H1 (cell line): ENCODE data around the gene CKB. TPM values are rescaled to one million over a fixed set of nuclear protein-coding genes. Genes with fewer than 3 reads are reported as not detected.

ENCODE experiments used
- CTCF ChIA-PET: fragments of 300-600 bp; sonication (Branson Sonifier 250); formaldehyde crosslinking; loops from one replicate; lab custom pipeline; 2021; ENCODE audit not compliant: partially characterized antibody; lab: Charles Lee
- POLR2A ChIA-PET: fragments of 300-600 bp; sonication (Branson Sonifier 250); formaldehyde crosslinking; loops from one replicate; lab custom pipeline; 2021; ENCODE audit warnings: inconsistent platforms; ENCODE audit not compliant: partially characterized antibody; lab: Charles Lee
- DNase-seq, 2 experiments: peaks; one replicate each; pipeline versions ENCODE4 v3.0.0 to v3.0.0-alpha.2; 2010 to 2022; ENCODE audit warnings: low spot score in 2 of 2, low read depth in 1 of 2, mixed read lengths in 1 of 2
- FAIRE-seq: peaks from 2 replicates; lab custom pipeline; 2011; peaks lifted over from hg19 to GRCh38; lab: Jason Lieb, UNC
- H2AFZ ChIP-seq: 2 replicates; pipeline ENCODE4 v1.8.1; 2012; ENCODE audit warnings: low read length, inconsistent platforms
- H2AK5ac ChIP-seq: 2 replicates; pipeline ENCODE4 v1.6.1; 2013; ENCODE audit warnings: low read depth, low read length
- H2BK120ac ChIP-seq: replicated peaks from 2 replicates; pipeline ENCODE3; 2013; ENCODE audit warnings: low read depth, low read length, inconsistent platforms
- H2BK12ac ChIP-seq: 2 replicates; pipeline ENCODE4 v1.6.1; 2013; ENCODE audit warnings: low read depth, low read length
- H2BK15ac ChIP-seq: 2 replicates; pipeline ENCODE4 v1.6.1; 2013; ENCODE audit warnings: low read length
- H2BK20ac ChIP-seq: 2 replicates; pipeline ENCODE4 v1.6.1; 2013; ENCODE audit warnings: low read length
- H2BK5ac ChIP-seq: 2 replicates; pipeline ENCODE4 v1.6.1; 2013; ENCODE audit warnings: low read depth, low read length
- H3K14ac ChIP-seq: 2 replicates; pipeline ENCODE4 v1.6.1; 2013; ENCODE audit warnings: inconsistent platforms; ENCODE audit not compliant: insufficient read length
- H3K18ac ChIP-seq: 2 replicates; pipeline ENCODE4 v1.6.1; 2013; ENCODE audit warnings: low read length; ENCODE audit errors: extremely low read depth
- H3K23ac ChIP-seq: 2 replicates; pipeline ENCODE4 v1.6.1; 2013; ENCODE audit warnings: inconsistent platforms; ENCODE audit not compliant: insufficient read length
- H3K23me2 ChIP-seq: 2 replicates; pipeline ENCODE4 v1.6.1; 2013; ENCODE audit warnings: low read depth, low read length
- H3K27ac ChIP-seq: 2 replicates; pipeline ENCODE4 v1.6.1; 2011; ENCODE audit warnings: low read depth, low read length, inconsistent platforms
- H3K27me3 ChIP-seq, 4 experiments: replicated peaks in 1 of 4; 1 replicate in 1 of 4; 2 replicates in 3 of 4; pipeline versions ENCODE4 v1.6.1 to v1.8.1; 2011 to 2013; ENCODE audit warnings: low read length in 3 of 4, mild to moderate bottlenecking in 3 of 4, inconsistent platforms in 2 of 4, mixed read lengths in 2 of 4, moderate library complexity in 1 of 4; ENCODE audit not compliant: control insufficient read depth in 3 of 4, insufficient read depth in 3 of 4; ENCODE audit errors: extremely low read depth in 1 of 4
- H3K36me3 ChIP-seq, 4 experiments: 2 replicates each; pipeline versions ENCODE4 v1.6.1 to v1.8.1; 2011 to 2013; ENCODE audit warnings: mild to moderate bottlenecking in 4 of 4, low read length in 3 of 4, moderate library complexity in 2 of 4, control low read depth in 1 of 4, inconsistent platforms in 1 of 4; ENCODE audit not compliant: insufficient read depth in 4 of 4, control insufficient read depth in 2 of 4
- H3K4ac ChIP-seq: replicated peaks from 2 replicates; pipeline ENCODE3; 2013; ENCODE audit warnings: low read length, low read depth, mixed read lengths, inconsistent platforms; ENCODE audit not compliant: insufficient read length
- H3K4me1 ChIP-seq, 4 experiments: replicated peaks in 1 of 4; 1 replicate in 1 of 4; 2 replicates in 3 of 4; pipeline versions ENCODE4 v1.6.1 to v1.8.1; 2011 to 2013; ENCODE audit warnings: low read length in 3 of 4, inconsistent platforms in 2 of 4, mixed read lengths in 1 of 4; ENCODE audit not compliant: insufficient read depth in 4 of 4, control insufficient read depth in 3 of 4
- H3K4me2 ChIP-seq, 2 experiments: 2 replicates each; pipeline versions ENCODE4 v1.6.1 to v1.8.1; 2011 to 2013; ENCODE audit warnings: low read depth in 2 of 2, low read length in 2 of 2, control low read depth in 1 of 2, inconsistent platforms in 1 of 2, mild to moderate bottlenecking in 1 of 2; ENCODE audit not compliant: insufficient read depth in 1 of 2
- H3K4me3 ChIP-seq, 4 experiments: fragments of 200-600, 300-600 bp in 1 of 4; sonication (generic), shearing (Covaris generic), sonication (Bioruptor Twin) in 1 of 4; 2 replicates each; pipeline versions ENCODE4 v1.5.1 to v1.8.1; 2011 to 2016; ENCODE audit warnings: low read length in 4 of 4, low read depth in 3 of 4, control low read depth in 2 of 4, inconsistent platforms in 2 of 4, mild to moderate bottlenecking in 2 of 4, mixed read lengths in 1 of 4, moderate library complexity in 1 of 4; ENCODE audit not compliant: insufficient read depth in 2 of 4; ENCODE audit errors: extremely low read depth in 1 of 4
- H3K56ac ChIP-seq: replicated peaks from 2 replicates; pipeline ENCODE3; 2013; ENCODE audit warnings: low read depth, mild to moderate bottlenecking, mixed read lengths, low read length, inconsistent platforms; ENCODE audit not compliant: insufficient read length
- H3K79me1 ChIP-seq: 2 replicates; pipeline ENCODE4 v1.6.1; 2013; ENCODE audit warnings: low read depth, low read length, control low read depth
- H3K79me2 ChIP-seq, 2 experiments: 2 replicates each; pipeline versions ENCODE4 v1.6.1 to v1.8.1; 2012 to 2013; ENCODE audit warnings: low read length in 2 of 2, mild to moderate bottlenecking in 2 of 2, inconsistent platforms in 1 of 2; ENCODE audit not compliant: insufficient read depth in 2 of 2, control insufficient read depth in 1 of 2
- H3K9ac ChIP-seq, 4 experiments: replicated peaks in 1 of 4; 1 replicate in 1 of 4; 2 replicates in 3 of 4; pipeline versions ENCODE4 v1.6.1 to v1.8.1; 2011 to 2013; ENCODE audit warnings: low read depth in 3 of 4, low read length in 3 of 4, control low read depth in 2 of 4, mild to moderate bottlenecking in 2 of 4, moderate library complexity in 2 of 4, inconsistent platforms in 1 of 4; ENCODE audit errors: extremely low read depth in 1 of 4
- H3K9me3 ChIP-seq, 2 experiments: 2 replicates each; pipeline versions ENCODE4 v1.6.1 to v1.8.1; 2012 to 2013; ENCODE audit warnings: mild to moderate bottlenecking in 2 of 2, moderate library complexity in 2 of 2, control low read depth in 1 of 2, inconsistent platforms in 1 of 2, low read depth in 1 of 2, low read length in 1 of 2, mixed read lengths in 1 of 2; ENCODE audit not compliant: insufficient read depth in 2 of 2
- H4K20me1 ChIP-seq, 2 experiments: replicated peaks in 1 of 2; 2 replicates each; pipeline versions ENCODE3 to v1.8.1; 2011 to 2013; ENCODE audit warnings: inconsistent platforms in 2 of 2, low read length in 2 of 2, mild to moderate bottlenecking in 1 of 2; ENCODE audit not compliant: insufficient read depth in 2 of 2, control insufficient read depth in 1 of 2
- H4K5ac ChIP-seq: 2 replicates; pipeline ENCODE4 v1.6.1; 2013; ENCODE audit warnings: low read length, low read depth, mixed read lengths, inconsistent platforms; ENCODE audit not compliant: insufficient read length
- H4K8ac ChIP-seq: 2 replicates; pipeline ENCODE4 v1.8.0; 2013; ENCODE audit warnings: mild to moderate bottlenecking, moderate library complexity, low read length, inconsistent platforms; ENCODE audit not compliant: insufficient read depth; ENCODE audit errors: extremely low read depth
- H4K91ac ChIP-seq: replicated peaks from 2 replicates; pipeline ENCODE3; 2013; ENCODE audit warnings: low read length, mixed read lengths, inconsistent platforms; ENCODE audit not compliant: insufficient read length
- BACH1 ChIP-seq: IDR thresholded peaks from 2 replicates; pipeline ENCODE4 v1.6.1; 2012; ENCODE audit warnings: low read length, improper control_type of control experiment
- BRCA1 ChIP-seq: IDR thresholded peaks from 2 replicates; pipeline ENCODE4 v1.6.1; 2012; ENCODE audit warnings: low read depth, low read length, improper control_type of control experiment
- CTBP2 ChIP-seq: IDR thresholded peaks from 2 replicates; pipeline ENCODE4 v1.7.0; 2011; ENCODE audit warnings: borderline replicate concordance, mild to moderate bottlenecking, moderate library complexity, mixed read lengths, low read length; ENCODE audit not compliant: insufficient read depth, insufficient read length
- JUND ChIP-seq: IDR thresholded peaks from 2 replicates; pipeline ENCODE4 v1.6.1; 2011; ENCODE audit warnings: mild to moderate bottlenecking, improper control_type of control experiment, low read length
- POLR2AphosphoS5 ChIP-seq: IDR thresholded peaks from 2 replicates; pipeline ENCODE4 v1.6.1; 2011; ENCODE audit warnings: low read depth, low read length
- SAP30 ChIP-seq: fragments of 300-600 bp; sonication (generic); IDR thresholded peaks from 2 replicates; pipeline ENCODE4 v1.7.1; 2012; ENCODE audit warnings: low read length, moderate library complexity, mild to moderate bottlenecking, inconsistent platforms; ENCODE audit not compliant: insufficient read depth, insufficient replicate concordance
- SP2 ChIP-seq: IDR thresholded peaks from 2 replicates; pipeline ENCODE4 v1.6.1; 2012; ENCODE audit warnings: mild to moderate bottlenecking, low read length, inconsistent platforms
- WGBS, 2 experiments: shearing (Covaris generic) in 1 of 2; methylation state at CpG; one replicate each; pipeline versions ENCODE4 v1.1.6 to v1.1.7; 2013 to 2015; ENCODE audit warnings: low lambda C conversion rate in 2 of 2, mixed read lengths in 2 of 2, inconsistent platforms in 1 of 2, low coverage in 1 of 2, missing lambda C conversion rate in 1 of 2; ENCODE audit not compliant: insufficient replicate concordance in 2 of 2, insufficient coverage in 1 of 2, insufficient read length in 1 of 2; ENCODE audit errors: extremely low coverage in 1 of 2, missing lambda C conversion rate in 1 of 2; 5-methylcytosine and 5-hydroxymethylcytosine counted together
- polyA plus RNA-seq, 7 experiments: library from polyadenylated mRNA; depleted of rRNA in 3 of 7; stranded (reverse) in 5 of 7; unstranded in 2 of 7; fragments of >200 nt in 5 of 7; fragments of 200-250 nt in 2 of 7; gene quantifications; 1 replicate in 5 of 7; 2 replicates in 1 of 7; 4 replicates in 1 of 7; pipeline versions ENCODE4 v1.2.1 to v1.2.3, GENCODE V29; 2011 to 2013; ENCODE audit warnings: missing spikeins in 2 of 7, mixed read lengths in 2 of 7
- total RNA-seq: library from RNA; stranded (reverse); fragmentation: NEBNext Ultra II Directional; extraction: Animal tissue kit (Norgen Biotek cat#: 25700); gene quantifications from 2 replicates; pipeline ENCODE4 v1.2.1, GENCODE V29; 2021

Gene CKB
- total and polyA plus RNA-seq, 2 of the 8 experiments (the other 6 are each of a cell fraction or from before 2014, with no cell fraction given), result 538 to 950 TPM

DNA sequence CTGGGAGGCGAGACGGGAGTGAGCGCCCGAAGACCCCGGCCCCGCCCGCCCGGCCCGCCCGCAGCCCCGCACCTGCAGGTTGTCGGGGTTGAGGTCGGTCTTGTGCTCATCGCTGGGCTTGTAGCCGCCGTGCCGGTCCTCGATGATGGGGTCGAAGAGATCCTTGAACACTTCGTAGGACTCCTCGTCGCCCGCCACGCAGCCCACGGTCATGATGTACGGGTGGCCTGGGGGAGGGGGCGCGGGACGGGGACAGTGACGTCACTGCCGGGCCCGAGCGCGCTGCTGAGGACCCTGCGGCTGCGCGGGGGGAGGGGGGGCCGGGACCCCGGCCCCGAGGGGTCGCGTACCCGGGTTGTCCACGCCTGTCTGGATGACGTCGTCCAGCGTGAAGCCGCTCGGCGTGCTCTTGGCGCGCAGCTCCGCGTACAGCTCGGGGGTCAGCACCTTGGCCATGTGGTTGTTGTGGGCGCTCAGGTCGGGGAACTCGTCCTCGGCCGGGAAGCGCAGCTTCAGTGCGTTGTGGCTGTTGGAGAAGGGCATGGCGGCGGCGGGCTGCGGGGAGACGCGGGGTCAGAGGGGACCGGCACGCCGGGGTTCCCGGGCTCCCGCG lies 573 bp downstream of the CKB start:
- Histone ChIP-seq H3K9ac (peak overlapping the region; percentile 81 to 92 (median 88); a peak in 6 of 7 replicates), H2BK5ac (peak overlapping the region; percentile 93), H3K18ac (peak overlapping the region; percentile 96), H3K14ac (peak overlapping the region; percentile 82), H3K56ac (peak overlapping the region; percentile 89), H2AFZ (no peak overlapping the region), H2AK5ac (no peak overlapping the region; the same call in 1 of the 2 replicates), H2BK120ac (no peak overlapping the region), H4K20me1 (peaks cover 10 to 20% of the 10 kb centered on the region in 2 experiments), H2BK20ac (no peak overlapping the region), H3K4me1 (peaks cover 0 to 28% (median 19%) of the 10 kb centered on the region in 4 experiments; a peak in 6 of 7 replicates), H3K23me2 (peaks cover 14% of the 10 kb centered on the region; the same call in 1 of the 2 replicates), H4K5ac (peak overlapping the region; percentile 82), H3K27ac (peak overlapping the region; percentile 80), H2BK15ac (peak overlapping the region; percentile 92; the same call in 1 of the 2 replicates), H3K4me3 (peak overlapping the region; percentile 79 to 96 (median 84)), H3K79me1 (no peaks in the 10 kb centered on the region; the same call in 1 of the 2 replicates), H4K91ac (peak overlapping the region; percentile 93), H3K9me3 (no peaks in the 10 kb centered on the region), H3K27me3 (peaks cover 3 to 23% (median 13%) of the 10 kb centered on the region in 4 experiments), H3K4me2 (peak overlapping the region; percentile 73 to 80), H3K36me3 (peaks cover 8 to 23% (median 17%) of the 10 kb centered on the region in 4 experiments; a peak in 7 of 8 replicates), H4K8ac (peak overlapping the region; percentile 93), H3K23ac (no peak overlapping the region), H3K4ac (peak overlapping the region; percentile 84), H3K79me2 (peaks cover 0 to 2% of the 10 kb centered on the region in 2 experiments; a peak in 1 of 4 replicates), H2BK12ac (peak overlapping the region; percentile 60; the same call in 1 of the 2 replicates)
- CTCF ChIA-PET, result interaction anchor here (0.6 to 31.3 kb wide), 4 partner anchors 12 to 392 kb away, joined by 3 to 921 read pairs (median 18); partner anchors contain the start of gene TRMT61A
- POLR2A ChIA-PET, result interaction anchor here (0.5 to 12.6 kb wide), 22 partner anchors 12 to 464 kb away, joined by 3 to 844 read pairs (median 4); partner anchors contain the start of genes BAG5, CDC42BPB, COA8 and EIF5
- peak in 1 of 2 experiments; percentile 70 for DNase-seq
- no peak for FAIRE-seq
- 2% methylated on average over 7 of the region's 74 CpGs; no CpG with 5 or more reads in 1 of the 2 experiments for WGBS, 2 experiments
- TF ChIP-seq BACH1, result no peak
- TF ChIP-seq BRCA1, result no peak
- no peak for TF ChIP-seq SAP30
- TF ChIP-seq JUND, result peak; percentile 60
- TF ChIP-seq POLR2AphosphoS5, result peak; percentile 83
- no peak for TF ChIP-seq SP2
- no peak for TF ChIP-seq CTBP2
